Ishikawa (cell line): ENCODE measurements around the gene CWC15.

Source experiments
- CEBPB ChIP-seq: IDR thresholded peaks from 2 replicates; pipeline ENCODE4 v1.6.1; 2012
- CREB1 ChIP-seq: IDR thresholded peaks from 2 replicates; pipeline ENCODE4 v1.6.1; 2012; ENCODE audit warnings: low read depth
- EGR1 ChIP-seq: IDR thresholded peaks from 2 replicates; pipeline ENCODE4 v1.6.1; 2012
- EP300 ChIP-seq: IDR thresholded peaks from 2 replicates; pipeline ENCODE4 v1.6.1; 2012; ENCODE audit warnings: borderline replicate concordance
- FOXM1 ChIP-seq: IDR thresholded peaks from 2 replicates; pipeline ENCODE4 v1.6.1; 2012; ENCODE audit warnings: low read depth, borderline replicate concordance
- NFIC ChIP-seq: IDR thresholded peaks from 2 replicates; pipeline ENCODE4 v1.6.1; 2012
- RAD21 ChIP-seq: IDR thresholded peaks from 2 replicates; pipeline ENCODE4 v1.6.1; 2012; ENCODE audit warnings: low read depth
- TAF1 ChIP-seq: IDR thresholded peaks from 2 replicates; pipeline ENCODE4 v1.6.1; 2012; ENCODE audit warnings: low read depth, mild to moderate bottlenecking
- TCF12 ChIP-seq: IDR thresholded peaks from 2 replicates; pipeline ENCODE4 v1.6.1; 2012; ENCODE audit warnings: low read depth
- TEAD4 ChIP-seq: IDR thresholded peaks from 2 replicates; pipeline ENCODE4 v1.6.1; 2012
- YY1 ChIP-seq: IDR thresholded peaks from 2 replicates; pipeline ENCODE4 v1.6.1; 2012; ENCODE audit warnings: low read depth
- ZBTB7A ChIP-seq: IDR thresholded peaks from 2 replicates; pipeline ENCODE4 v1.6.1; 2012; ENCODE audit warnings: low read depth
- TF ChIP-seq, protein P1 (sequence below): IDR thresholded peaks from 2 replicates; pipeline ENCODE4 v1.6.1; 2012
- TF ChIP-seq, protein P2 (sequence below): IDR thresholded peaks from 2 replicates; pipeline ENCODE4 v1.6.1; 2012; ENCODE audit warnings: low read depth, mild to moderate bottlenecking
- TF ChIP-seq, protein P3 (sequence below): IDR thresholded peaks from 2 replicates; pipeline ENCODE4 v1.6.1; 2012

Gene CWC15

DNA sequence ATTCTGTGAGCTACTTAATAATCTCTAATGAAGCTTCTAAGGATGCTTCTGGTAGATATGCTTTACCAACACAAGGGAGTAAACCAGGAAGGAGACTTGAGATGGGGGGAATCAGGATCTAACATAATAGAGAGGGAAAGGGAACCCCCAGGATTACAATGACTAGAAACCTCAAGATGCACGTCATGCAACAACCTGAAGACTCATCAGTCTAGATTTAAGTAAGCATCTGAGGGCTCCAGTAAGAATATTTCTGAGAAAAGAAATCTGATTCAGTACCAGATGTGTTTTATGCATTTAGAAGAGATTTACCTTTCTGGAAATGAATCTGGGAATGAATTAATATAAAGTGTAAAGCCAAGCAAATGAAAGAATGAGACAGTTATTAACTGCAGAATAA is 15.4 kb upstream of the CWC15 start:
- TF ChIP-seq FOXM1 (no peak), RAD21 (no peak), CEBPB (no peak), TCF12 (no peak), ZBTB7A (no peak), CREB1 (no peak), YY1 (no peak), NFIC (no peak), TEAD4 (no peak), EP300 (no peak), EGR1 (no peak), TAF1 (no peak)
- TF ChIP-seq, protein P1, sequence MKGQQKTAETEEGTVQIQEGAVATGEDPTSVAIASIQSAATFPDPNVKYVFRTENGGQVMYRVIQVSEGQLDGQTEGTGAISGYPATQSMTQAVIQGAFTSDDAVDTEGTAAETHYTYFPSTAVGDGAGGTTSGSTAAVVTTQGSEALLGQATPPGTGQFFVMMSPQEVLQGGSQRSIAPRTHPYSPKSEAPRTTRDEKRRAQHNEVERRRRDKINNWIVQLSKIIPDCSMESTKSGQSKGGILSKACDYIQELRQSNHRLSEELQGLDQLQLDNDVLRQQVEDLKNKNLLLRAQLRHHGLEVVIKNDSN = no peak
- TF ChIP-seq, protein P2, sequence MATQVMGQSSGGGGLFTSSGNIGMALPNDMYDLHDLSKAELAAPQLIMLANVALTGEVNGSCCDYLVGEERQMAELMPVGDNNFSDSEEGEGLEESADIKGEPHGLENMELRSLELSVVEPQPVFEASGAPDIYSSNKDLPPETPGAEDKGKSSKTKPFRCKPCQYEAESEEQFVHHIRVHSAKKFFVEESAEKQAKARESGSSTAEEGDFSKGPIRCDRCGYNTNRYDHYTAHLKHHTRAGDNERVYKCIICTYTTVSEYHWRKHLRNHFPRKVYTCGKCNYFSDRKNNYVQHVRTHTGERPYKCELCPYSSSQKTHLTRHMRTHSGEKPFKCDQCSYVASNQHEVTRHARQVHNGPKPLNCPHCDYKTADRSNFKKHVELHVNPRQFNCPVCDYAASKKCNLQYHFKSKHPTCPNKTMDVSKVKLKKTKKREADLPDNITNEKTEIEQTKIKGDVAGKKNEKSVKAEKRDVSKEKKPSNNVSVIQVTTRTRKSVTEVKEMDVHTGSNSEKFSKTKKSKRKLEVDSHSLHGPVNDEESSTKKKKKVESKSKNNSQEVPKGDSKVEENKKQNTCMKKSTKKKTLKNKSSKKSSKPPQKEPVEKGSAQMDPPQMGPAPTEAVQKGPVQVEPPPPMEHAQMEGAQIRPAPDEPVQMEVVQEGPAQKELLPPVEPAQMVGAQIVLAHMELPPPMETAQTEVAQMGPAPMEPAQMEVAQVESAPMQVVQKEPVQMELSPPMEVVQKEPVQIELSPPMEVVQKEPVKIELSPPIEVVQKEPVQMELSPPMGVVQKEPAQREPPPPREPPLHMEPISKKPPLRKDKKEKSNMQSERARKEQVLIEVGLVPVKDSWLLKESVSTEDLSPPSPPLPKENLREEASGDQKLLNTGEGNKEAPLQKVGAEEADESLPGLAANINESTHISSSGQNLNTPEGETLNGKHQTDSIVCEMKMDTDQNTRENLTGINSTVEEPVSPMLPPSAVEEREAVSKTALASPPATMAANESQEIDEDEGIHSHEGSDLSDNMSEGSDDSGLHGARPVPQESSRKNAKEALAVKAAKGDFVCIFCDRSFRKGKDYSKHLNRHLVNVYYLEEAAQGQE = no peak
- TF ChIP-seq, protein P3, sequence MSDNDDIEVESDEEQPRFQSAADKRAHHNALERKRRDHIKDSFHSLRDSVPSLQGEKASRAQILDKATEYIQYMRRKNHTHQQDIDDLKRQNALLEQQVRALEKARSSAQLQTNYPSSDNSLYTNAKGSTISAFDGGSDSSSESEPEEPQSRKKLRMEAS = no peak

DNA sequence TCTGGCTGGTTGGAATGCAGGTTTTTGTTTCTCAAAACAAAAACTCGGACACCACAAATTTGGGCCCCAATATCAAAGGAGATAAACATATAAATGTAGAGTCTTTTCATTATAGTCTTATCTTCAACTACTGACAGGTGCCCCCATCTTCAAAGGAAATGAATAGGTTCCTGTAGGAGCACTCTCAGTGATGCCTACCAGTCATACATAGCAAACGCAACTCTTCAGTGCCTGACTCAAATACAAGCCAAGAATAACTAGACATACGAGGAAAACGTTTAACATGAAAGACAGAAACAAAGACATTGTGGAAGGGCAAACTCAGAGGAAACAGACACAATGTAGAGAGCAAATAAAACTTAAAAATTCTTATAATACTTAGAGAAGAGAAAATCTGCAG is 14.0 kb upstream of the CWC15 start:
- TF ChIP-seq TAF1 (no peak), NFIC (no peak), CEBPB (no peak), YY1 (no peak), ZBTB7A (no peak), CREB1 (no peak), TCF12 (no peak), TEAD4 (no peak), RAD21 (no peak), FOXM1 (no peak), EP300 (no peak)
- TF ChIP-seq, protein P2 = no peak
- TF ChIP-seq, protein P1 = no peak
- TF ChIP-seq, protein P3 = no peak

DNA sequence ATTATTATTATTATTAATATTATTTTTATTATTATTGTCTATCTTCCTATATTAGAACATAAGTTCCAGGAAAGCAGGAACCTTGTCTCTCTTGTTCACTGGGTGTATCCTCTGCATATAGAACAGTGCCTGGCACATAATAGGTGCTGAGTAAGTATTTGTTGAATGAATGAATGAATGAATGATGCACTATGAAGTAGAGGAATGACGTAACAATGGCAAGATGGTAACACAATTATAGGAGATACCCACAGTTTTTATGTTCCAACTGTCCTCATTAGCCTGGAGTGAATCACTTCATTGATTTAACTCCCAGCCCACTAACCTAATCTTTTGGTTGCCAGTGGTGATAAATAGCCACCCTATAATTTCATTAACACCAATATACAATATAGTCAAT is 2.2 kb upstream of the CWC15 start:
- TF ChIP-seq EP300 (no peak), CEBPB (no peak), RAD21 (no peak), ZBTB7A (no peak), FOXM1 (no peak), EGR1 (no peak), TCF12 (no peak), TAF1 (no peak), YY1 (no peak), CREB1 (no peak), NFIC (no peak), TEAD4 (no peak)
- TF ChIP-seq, protein P3 = no peak
- TF ChIP-seq, protein P1 = no peak
- TF ChIP-seq, protein P2 = no peak

DNA sequence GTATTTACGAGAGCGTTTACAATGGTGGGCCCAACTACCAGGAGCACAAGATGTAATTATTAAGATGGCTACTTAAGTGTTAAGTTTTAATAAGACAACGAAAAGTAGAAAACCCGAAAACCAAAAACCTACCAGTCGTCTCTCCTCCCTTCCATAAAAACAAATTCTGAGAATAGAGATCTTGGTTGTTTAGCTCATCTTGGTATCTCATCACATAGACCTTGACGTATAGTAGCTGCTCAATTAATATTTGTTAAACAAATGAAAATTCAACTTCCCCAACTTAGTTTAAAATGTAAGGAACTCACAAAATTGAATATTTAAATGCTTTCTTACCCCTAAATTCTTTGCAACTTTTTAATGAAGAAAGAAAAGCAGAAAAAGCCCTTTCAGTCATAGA is 822 bp upstream of the CWC15 start:
- TF ChIP-seq CEBPB (no peak), YY1 (no peak), RAD21 (no peak), ZBTB7A (no peak)
